ENCODE measurements around the gene MYLK3. TPM values are rescaled to one million over a fixed set of nuclear protein-coding genes. Genes with fewer than 3 reads are reported as not detected.

The MYLK3 gene
- polyA plus RNA-seq, 1 experiment: 0.10 TPM

GRCh38 chr16:46713634-46714033 lies 34.5 kb downstream of the MYLK3 start:
- Histone ChIP-seq H3K4me3 (ENCODE audit: low read depth, low read length) (no peak overlapping the region), H3K36me3 (ENCODE audit: control insufficient read depth, insufficient read depth, low read length) (no peaks in the 10 kb centered on the region), H3K27me3 (ENCODE audit: control insufficient read depth, insufficient read depth, low read length) (no peaks in the 10 kb centered on the region)
- ChIA-PET CTCF (interaction anchor here (1.1 kb wide), 1 partner anchor 9 kb away, joined by 3 read pairs; no protein-coding TSS in a partner anchor), POLR2A (no interaction called here)
- no peak for TF ChIP-seq CTCF (IDR thresholded peaks at IDR 0.05; ENCODE audit: insufficient read depth, low read depth, low read length)
- no peak for DNase-seq (ENCODE audit: low read depth)

- Histone ChIP-seq H3K27me3 (ENCODE audit: control insufficient read depth, insufficient read depth, low read length) (no peaks in the 10 kb centered on the region), H3K4me3 (ENCODE audit: low read depth, low read length) (no peak overlapping the region), H3K36me3 (ENCODE audit: control insufficient read depth, insufficient read depth, low read length) (no peaks in the 10 kb centered on the region)
- no peak for TF ChIP-seq CTCF (IDR thresholded peaks at IDR 0.05; ENCODE audit: insufficient read depth, low read depth, low read length)
- ChIA-PET POLR2A (no interaction called here), CTCF (interaction anchor here (1.1 kb wide), 1 partner anchor 9 kb away, joined by 3 read pairs; no protein-coding TSS in a partner anchor)
- no peak for DNase-seq (ENCODE audit: low read depth)
Observed at GRCh38 chr16:46712911-46713310, 35.2 kb downstream of the MYLK3 start.

- H3K27me3 ChIP-seq (ENCODE audit: control insufficient read depth, insufficient read depth, low read length): no peaks in the 10 kb centered on the region
- CTCF ChIA-PET: interaction anchor here (0.9 kb wide), 1 partner anchor 10 kb away, joined by 3 read pairs; no protein-coding TSS in a partner anchor
- H3K4me3 ChIP-seq (ENCODE audit: low read depth, low read length): no peak overlapping the region
- no peaks in the 10 kb centered on the region for H3K36me3 ChIP-seq (ENCODE audit: control insufficient read depth, insufficient read depth, low read length)
- no peak for TF ChIP-seq CTCF (IDR thresholded peaks at IDR 0.05; ENCODE audit: insufficient read depth, low read depth, low read length)
- POLR2A ChIA-PET: no interaction called here
- no peak for DNase-seq (ENCODE audit: low read depth)
Observed at GRCh38 chr16:46711106-46712058, 36.8 kb downstream of the MYLK3 start.

- Histone ChIP-seq H3K4me3 (ENCODE audit: low read depth, low read length) (no peak overlapping the region), H3K36me3 (ENCODE audit: control insufficient read depth, insufficient read depth, low read length) (no peaks in the 10 kb centered on the region), H3K27me3 (ENCODE audit: control insufficient read depth, insufficient read depth, low read length) (no peaks in the 10 kb centered on the region)
- ChIA-PET CTCF (no interaction called here), POLR2A (no interaction called here)
- TF ChIP-seq CTCF (IDR thresholded peaks at IDR 0.05; ENCODE audit: insufficient read depth, low read depth, low read length): no peak
- DNase-seq (ENCODE audit: low read depth): no peak
Observed at GRCh38 chr16:46709469-46710005, 38.6 kb downstream of the MYLK3 start.

- ChIA-PET CTCF (no interaction called here), POLR2A (no interaction called here)
- Histone ChIP-seq H3K4me3 (ENCODE audit: low read depth, low read length) (no peak overlapping the region), H3K27me3 (ENCODE audit: control insufficient read depth, insufficient read depth, low read length) (no peaks in the 10 kb centered on the region), H3K36me3 (ENCODE audit: control insufficient read depth, insufficient read depth, low read length) (no peaks in the 10 kb centered on the region)
- DNase-seq (ENCODE audit: low read depth): no peak
- no peak for TF ChIP-seq CTCF (IDR thresholded peaks at IDR 0.05; ENCODE audit: insufficient read depth, low read depth, low read length)
Observed at GRCh38 chr16:46706642-46707041, 41.5 kb downstream of the MYLK3 start.

Data from BJ (cell line).